Chondrocyte (in vitro differentiated cells): ENCODE results near the gene RAX2. TPM values are rescaled to one million over a fixed set of nuclear protein-coding genes. Genes with fewer than 3 reads are reported as not detected.

Experiments
- total RNA-seq: library from RNA; stranded (reverse); gene quantifications from 3 replicates; pipeline ENCODE4 v1.2.1, GENCODE V29; 2021

The RAX2 gene
- total RNA-seq, 1 donor from 2014 or later: not detected

Other genes with a start within 250 kb of the RAX2 start
- 0.35 to 0.65 TPM (median 0.56 TPM) in 3 replicates for gene TEKTIP1, start 233.1 kb downstream of the RAX2 start, total RNA-seq
- 65.8 to 101 TPM (median 98.4 TPM) in 3 replicates for gene MFSD12, start 214.6 kb downstream of the RAX2 start, total RNA-seq
- gene HMG20B, start 199.3 kb downstream of the RAX2 start, total RNA-seq: 60.9 to 69.3 TPM (median 68.2 TPM) in 3 replicates
- 0.15 to 3.3 TPM (median 2.2 TPM) in 3 replicates for gene GIPC3, start 186.8 kb downstream of the RAX2 start, total RNA-seq
- 5.4 to 5.8 TPM in 2 of 3 replicates, not detected in the other for gene TBXA2R, start 165.4 kb downstream of the RAX2 start, total RNA-seq
- 18.6 to 22.0 TPM (median 19.5 TPM) in 3 replicates for gene CACTIN, start 145.4 kb downstream of the RAX2 start, total RNA-seq
- gene PIP5K1C, start 71.8 kb downstream of the RAX2 start, total RNA-seq: 81.0 to 98.4 TPM (median 85.5 TPM) in 3 replicates
- gene TJP3, start 63.8 kb downstream of the RAX2 start, total RNA-seq: not detected in 3 replicates
- 17.8 to 20.4 TPM (median 18.2 TPM) in 3 replicates for gene APBA3, start 10.5 kb downstream of the RAX2 start, total RNA-seq
- gene MRPL54, start 9.5 kb downstream of the RAX2 start, total RNA-seq: 41.6 to 52.4 TPM (median 42.9 TPM) in 3 replicates
- gene MATK, start 14.2 kb upstream of the RAX2 start, total RNA-seq: not detected in 3 replicates
- not detected in 3 replicates for gene ZFR2, start 96.8 kb upstream of the RAX2 start, total RNA-seq
- gene ATCAY, start 108.5 kb upstream of the RAX2 start, total RNA-seq: not detected in 3 replicates
- gene NMRK2, start 160.8 kb upstream of the RAX2 start, total RNA-seq: not detected in 3 replicates
- gene DAPK3, start 198.9 kb upstream of the RAX2 start, total RNA-seq: 131 to 185 TPM (median 170 TPM) in 3 replicates
- 2,036 to 2,432 TPM (median 2,370 TPM) in 3 replicates for gene EEF2, start 213.2 kb upstream of the RAX2 start, total RNA-seq
- 26.3 to 29.7 TPM (median 26.7 TPM) in 3 replicates for gene PIAS4, start 235.5 kb upstream of the RAX2 start, total RNA-seq